GM21528 (cell line): ENCODE data around the gene CNGB1.
"Not testable (repeated sequence)": the region's sequence is repeated elsewhere in the genome, so short reads cannot be mapped to it uniquely, and the experiment has no call there.

Experiments used
- ATAC-seq: cut with Tn5 transposase; IDR thresholded peaks from one replicate; pipeline ENCODE4 v1.9.1; 2021; ENCODE audit warnings: mild to moderate bottlenecking, moderate library complexity; ENCODE audit not compliant: unreplicated experiment, low FRiP score

The CNGB1 gene

DNA sequence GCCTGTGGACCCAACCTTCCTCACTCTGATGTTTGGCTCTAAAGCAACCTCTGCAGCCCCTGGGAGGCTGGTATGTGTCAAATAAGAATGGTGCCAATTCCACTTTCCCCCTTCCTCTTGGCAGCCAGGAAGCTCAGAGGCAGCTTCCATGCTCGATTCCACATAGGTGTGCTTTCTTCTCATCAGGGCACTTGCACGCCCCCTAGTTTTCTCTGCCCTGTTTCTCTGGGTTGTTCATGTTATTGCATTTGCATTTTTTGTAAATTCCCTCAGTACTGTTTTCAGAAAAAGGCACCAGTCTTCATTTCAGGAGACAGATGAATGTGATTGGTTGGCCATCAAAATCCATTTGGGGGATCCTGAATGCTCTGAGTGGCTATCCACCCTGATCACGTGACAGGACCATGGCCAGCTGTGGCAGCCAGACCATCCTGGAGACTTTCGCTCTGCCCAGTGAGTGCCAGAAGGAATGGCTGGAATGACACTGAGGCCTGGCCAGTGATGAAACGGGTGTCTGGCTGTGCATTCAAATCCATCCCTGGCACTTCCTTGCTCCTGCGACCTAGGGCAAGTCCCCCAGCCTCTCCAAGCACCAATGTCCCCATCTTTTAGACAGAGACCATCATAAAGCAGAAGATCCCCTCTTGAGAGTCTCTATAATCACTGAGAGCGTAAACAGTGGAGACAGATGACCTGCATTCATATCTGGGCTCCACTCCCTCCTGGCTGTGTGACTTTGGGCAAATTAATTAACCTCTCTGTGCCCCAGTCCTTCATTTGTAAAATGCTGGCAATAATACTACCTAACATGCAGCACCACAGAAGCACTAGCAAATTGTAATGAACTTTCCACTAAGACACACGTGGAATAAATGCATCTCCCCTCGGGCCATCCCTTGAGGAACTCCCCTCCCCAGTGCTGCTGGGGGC is 56.4 kb downstream of the CNGB1 start:
- no peak for ATAC-seq

DNA sequence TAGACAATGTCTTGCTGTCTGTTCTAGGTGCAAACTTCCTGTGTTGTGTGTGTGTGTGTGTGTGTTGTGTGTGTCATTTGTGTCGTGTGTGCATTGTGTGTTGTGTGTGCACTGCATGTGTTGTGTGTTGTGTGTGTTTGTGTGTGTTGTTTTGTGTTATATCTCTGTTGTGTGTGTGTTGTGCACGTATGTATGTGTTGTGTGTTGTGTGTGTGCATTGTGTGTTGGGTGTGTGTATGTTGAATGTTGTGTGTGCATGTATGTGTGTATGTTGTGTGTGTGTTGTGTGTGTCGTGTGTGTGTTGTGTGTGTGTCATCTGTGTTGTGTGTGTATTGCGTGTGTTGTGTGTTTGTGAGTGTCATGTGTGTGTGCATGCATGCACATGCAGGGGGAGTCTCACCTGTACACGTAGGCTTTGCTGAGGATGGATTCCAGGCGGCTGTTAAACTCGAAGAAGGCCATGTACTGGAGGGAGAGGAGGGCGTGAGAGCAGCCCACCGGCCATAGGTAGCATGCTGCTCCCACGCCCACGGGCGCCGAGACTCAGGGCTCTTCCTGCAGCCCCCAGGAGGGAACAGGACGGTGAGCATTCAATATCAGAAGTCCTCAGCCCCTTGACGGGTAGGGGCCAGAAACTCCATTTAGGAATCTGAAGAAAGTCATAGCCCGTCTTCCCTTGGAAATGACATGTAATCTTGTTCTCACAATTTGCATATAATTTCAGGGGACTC is 58.2 kb downstream of the CNGB1 start:
- no peak for ATAC-seq

DNA sequence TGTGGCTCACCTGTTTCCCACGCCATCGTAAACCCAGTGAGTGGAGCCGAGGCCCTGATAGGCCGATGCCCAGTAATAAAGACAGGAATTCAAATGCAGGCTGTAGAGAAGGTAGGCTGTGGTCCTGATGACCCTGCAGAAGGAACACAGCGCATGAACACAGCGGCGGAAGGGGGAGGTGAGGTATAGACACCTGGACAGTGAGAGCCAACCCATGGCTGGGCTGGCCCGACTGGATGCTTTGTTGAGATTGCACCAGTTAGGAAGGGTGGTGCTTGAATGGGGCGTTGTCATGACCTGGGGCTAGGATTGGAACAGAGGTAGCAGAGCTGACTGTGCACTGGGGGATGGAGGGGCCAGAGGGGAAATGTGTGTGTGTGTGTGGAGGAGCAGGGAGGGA is 59.2 kb downstream of the CNGB1 start:
- no peak for ATAC-seq

DNA sequence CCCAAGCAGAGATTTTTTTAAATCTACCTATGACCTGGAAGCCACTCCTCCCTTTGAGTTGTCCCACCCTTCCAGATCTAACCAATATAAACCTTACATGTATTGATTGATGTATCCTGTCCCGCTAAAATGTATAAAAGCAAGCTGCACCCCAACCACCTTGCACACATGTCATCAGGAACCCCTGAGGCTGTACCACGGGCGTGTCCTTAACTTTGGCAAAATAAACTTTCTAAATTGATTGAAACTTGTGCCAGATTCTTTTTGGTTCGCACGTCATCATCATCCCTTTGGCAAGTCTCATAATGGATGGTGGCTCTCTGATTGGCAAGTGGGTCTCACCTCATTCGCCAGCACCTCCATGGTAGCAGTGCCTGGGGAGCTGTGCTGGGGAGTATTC is 60.2 kb downstream of the CNGB1 start:
- no peak for ATAC-seq

- no peak for ATAC-seq
These were observed 62.4 kb downstream of the CNGB1 start for GRCh38 chr16:57908409-57908987.

- no peak for ATAC-seq
These were observed 64.3 kb downstream of the CNGB1 start for GRCh38 chr16:57906382-57907316.

DNA sequence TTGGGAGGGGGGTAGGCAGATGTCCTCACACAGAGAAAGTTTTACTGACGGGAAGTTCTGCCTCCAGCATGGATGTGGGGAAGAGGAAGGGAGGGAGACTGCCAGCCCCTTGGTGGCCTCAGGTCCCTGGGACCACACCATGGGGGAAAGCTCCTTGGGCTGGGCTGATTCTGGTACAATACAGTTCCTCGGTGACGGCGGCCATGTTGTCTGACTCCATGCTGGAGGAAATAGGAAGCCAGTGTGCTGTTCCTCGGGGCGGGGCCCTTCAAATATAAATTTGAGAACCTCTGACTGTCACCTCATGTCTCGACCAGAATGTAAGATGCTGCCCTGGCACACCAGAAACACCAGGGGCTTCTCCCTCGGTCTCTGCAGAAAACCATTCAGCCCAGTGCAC is 66.8 kb downstream of the CNGB1 start:
- ATAC-seq, result no peak

GRCh38 chr16:57903656-57904055 is 67.3 kb downstream of the CNGB1 start:
- ATAC-seq, result no peak

GRCh38 chr16:57901480-57902069 is 69.4 kb downstream of the CNGB1 start:
- ATAC-seq, result no peak

DNA sequence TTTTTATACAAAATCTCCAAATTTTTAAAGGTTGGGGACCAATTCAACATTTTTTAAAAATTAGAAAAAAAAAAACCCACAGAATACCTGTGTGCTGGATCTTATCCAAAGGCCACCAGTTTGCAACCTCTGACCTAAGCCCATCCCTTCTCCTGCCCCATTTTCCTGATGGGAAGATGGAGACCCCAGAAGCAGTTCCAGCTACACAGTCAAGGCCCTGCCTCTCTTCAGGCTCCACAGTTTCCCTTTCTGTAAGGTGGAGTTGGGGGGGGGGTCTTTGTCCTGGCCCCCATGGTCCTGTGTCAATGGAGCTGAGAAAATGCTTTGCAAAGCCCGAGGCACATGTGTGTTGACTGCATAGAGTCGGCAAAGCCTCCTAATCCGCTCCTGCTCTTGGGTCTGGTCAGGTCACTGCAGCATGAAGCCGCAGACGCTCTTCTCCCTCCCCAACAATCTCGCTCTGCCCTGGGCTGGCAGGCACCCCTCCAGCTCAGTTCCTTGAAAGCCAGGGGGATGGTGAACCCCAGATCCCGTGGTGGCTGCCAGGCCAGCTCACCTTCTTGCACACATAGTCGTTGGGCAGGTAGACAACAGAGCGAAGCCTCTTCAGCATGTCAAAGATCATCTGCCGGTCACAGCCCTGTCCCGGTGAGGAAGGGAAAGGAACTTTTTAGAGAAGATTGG is 70.0 kb downstream of the CNGB1 start:
- no peak for ATAC-seq

- ATAC-seq, result no peak
These were observed 70.9 kb downstream of the CNGB1 start for GRCh38 chr16:57899771-57900661.

DNA sequence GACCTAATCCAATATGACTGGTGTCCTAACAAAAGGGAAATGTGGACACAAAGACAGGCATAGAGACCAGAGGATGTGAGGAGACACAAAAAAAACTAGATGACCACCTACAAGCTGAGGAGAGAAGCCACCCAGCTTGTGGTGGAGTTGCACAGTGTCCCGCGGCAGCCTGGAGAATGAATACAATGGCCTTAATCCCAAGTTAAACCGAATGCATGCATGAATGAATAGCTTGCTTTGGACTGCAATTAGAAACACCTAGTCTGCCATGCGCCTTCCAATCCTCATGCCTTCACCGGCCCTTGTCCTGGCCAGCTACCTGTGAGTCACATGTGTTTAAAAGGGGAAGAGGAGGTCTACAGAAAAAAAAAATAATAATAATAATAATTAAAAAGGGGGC is 72.0 kb downstream of the CNGB1 start:
- no peak for ATAC-seq

GRCh38 chr16:57897996-57898395 is 72.9 kb downstream of the CNGB1 start:
- ATAC-seq, result no peak

GRCh38 chr16:57897053-57897784 is 73.7 kb downstream of the CNGB1 start:
- ATAC-seq, result no peak

GRCh38 chr16:57895081-57895547 is 75.8 kb downstream of the CNGB1 start:
- not testable (repeated sequence) for ATAC-seq

GRCh38 chr16:57894390-57895080 is 76.4 kb downstream of the CNGB1 start:
- ATAC-seq, result no peak
